ENCODE data around the gene POC1B.

The POC1B gene

DNA sequence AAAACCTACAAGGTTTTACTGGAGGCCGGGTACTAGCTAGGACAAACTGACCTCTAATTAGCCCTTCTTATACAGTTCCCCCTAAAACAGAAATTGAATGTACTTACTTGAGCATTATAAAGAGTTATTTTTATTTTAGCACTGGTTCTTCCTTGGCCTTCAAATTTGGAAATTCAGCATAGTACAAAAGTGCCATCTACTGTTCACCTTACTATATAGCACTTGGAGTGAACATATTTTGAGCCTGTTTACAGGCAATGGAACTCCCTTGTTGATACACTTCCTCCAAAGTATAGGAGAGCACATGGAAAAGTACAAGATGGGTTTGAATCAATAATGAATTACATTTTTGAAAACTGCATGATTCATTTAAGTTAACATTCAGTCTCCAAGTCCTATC lies 3.9 kb upstream of the POC1B start:
- H3K4me1 ChIP-seq (ENCODE audit: insufficient read depth, low read length), result peaks cover 4% of the 10 kb centered on the region; the same call in 1 of the 2 replicates
- H3K36me3 ChIP-seq (ENCODE audit: insufficient read depth, low read depth, low read length), result no peaks in the 10 kb centered on the region
- no peak overlapping the region for H3K4me3 ChIP-seq (ENCODE audit: low read length)
- H3K27me3 ChIP-seq (ENCODE audit: insufficient read depth, low read length), result no peaks in the 10 kb centered on the region
- H3K27ac ChIP-seq (ENCODE audit: low read length), result no peak overlapping the region
- peaks cover 3% of the 10 kb centered on the region; the same call in 1 of the 2 replicates for H3K9me3 ChIP-seq (ENCODE audit: insufficient read depth, low read depth, low read length)
- no peak overlapping the region for H3K9ac ChIP-seq (ENCODE audit: low read depth, low read length)

DNA sequence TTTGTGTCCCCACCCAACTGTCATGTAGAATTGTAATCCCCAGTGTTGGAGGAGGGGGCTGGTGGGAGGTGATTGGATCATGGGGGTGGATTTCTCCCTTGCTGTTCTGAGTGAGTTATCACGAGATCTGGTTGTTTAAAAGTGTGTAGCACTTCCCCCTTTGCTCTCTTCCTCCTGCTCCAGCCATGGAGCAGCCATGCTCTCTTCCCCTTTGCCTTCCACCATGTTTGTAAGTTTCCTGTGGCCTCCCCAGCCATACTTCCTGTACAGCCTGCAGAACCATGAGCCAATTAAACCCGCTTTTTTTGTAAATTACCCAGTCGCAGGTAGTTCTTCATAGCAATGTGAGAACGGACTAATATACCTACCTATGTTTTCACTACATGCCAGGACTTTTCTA lies 2.6 kb upstream of the POC1B start:
- no peaks in the 10 kb centered on the region for H3K27me3 ChIP-seq (ENCODE audit: insufficient read depth, low read length)
- H3K36me3 ChIP-seq (ENCODE audit: insufficient read depth, low read depth, low read length), result peaks cover 4% of the 10 kb centered on the region; the same call in 1 of the 2 replicates
- H3K27ac ChIP-seq (ENCODE audit: low read length), result no peak overlapping the region
- no peak overlapping the region for H3K4me3 ChIP-seq (ENCODE audit: low read length)
- H3K9me3 ChIP-seq (ENCODE audit: insufficient read depth, low read depth, low read length), result no peaks in the 10 kb centered on the region
- no peak overlapping the region for H3K9ac ChIP-seq (ENCODE audit: low read depth, low read length)
- H3K4me1 ChIP-seq (ENCODE audit: insufficient read depth, low read length), result peaks cover 4% of the 10 kb centered on the region; the same call in 1 of the 2 replicates

DNA sequence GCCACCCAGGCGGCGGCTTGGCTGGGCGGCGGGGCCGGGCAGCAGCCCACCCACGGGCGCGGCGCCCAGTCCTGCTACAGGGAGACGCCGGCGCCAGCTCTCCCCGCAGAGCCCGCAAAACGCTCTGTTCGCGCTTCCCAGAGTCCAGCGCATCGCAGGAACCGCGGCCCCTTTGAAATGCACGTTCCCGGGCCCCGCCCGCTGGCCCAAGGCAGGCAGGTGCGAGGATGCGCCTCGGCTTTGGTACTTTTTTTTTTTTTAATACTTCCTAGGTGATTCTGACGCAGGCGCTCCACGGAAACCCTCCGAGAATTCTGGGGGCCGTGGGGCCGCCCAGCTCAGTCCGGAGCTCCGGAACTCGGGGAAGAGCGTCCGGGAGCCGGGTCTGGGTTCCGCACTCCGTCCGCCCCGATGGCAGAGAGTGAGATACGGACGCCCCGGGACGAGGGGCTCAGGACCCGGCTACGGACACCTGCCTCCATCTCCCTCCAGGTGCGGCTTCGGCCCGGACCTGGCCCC lies 483 bp downstream of the POC1B start:
- peak overlapping the region; percentile 76; the same call in 1 of the 2 replicates for H3K9ac ChIP-seq (ENCODE audit: low read depth, low read length)
- no peaks in the 10 kb centered on the region for H3K27me3 ChIP-seq (ENCODE audit: insufficient read depth, low read length)
- no peaks in the 10 kb centered on the region for H3K9me3 ChIP-seq (ENCODE audit: insufficient read depth, low read depth, low read length)
- peak overlapping the region; percentile 91 for H3K4me3 ChIP-seq (ENCODE audit: low read length)
- peaks cover 4% of the 10 kb centered on the region; the same call in 1 of the 2 replicates for H3K4me1 ChIP-seq (ENCODE audit: insufficient read depth, low read length)
- H3K36me3 ChIP-seq (ENCODE audit: insufficient read depth, low read depth, low read length), result peaks cover 16% of the 10 kb centered on the region; the same call in 1 of the 2 replicates
- H3K27ac ChIP-seq (ENCODE audit: low read length), result no peak overlapping the region

DNA sequence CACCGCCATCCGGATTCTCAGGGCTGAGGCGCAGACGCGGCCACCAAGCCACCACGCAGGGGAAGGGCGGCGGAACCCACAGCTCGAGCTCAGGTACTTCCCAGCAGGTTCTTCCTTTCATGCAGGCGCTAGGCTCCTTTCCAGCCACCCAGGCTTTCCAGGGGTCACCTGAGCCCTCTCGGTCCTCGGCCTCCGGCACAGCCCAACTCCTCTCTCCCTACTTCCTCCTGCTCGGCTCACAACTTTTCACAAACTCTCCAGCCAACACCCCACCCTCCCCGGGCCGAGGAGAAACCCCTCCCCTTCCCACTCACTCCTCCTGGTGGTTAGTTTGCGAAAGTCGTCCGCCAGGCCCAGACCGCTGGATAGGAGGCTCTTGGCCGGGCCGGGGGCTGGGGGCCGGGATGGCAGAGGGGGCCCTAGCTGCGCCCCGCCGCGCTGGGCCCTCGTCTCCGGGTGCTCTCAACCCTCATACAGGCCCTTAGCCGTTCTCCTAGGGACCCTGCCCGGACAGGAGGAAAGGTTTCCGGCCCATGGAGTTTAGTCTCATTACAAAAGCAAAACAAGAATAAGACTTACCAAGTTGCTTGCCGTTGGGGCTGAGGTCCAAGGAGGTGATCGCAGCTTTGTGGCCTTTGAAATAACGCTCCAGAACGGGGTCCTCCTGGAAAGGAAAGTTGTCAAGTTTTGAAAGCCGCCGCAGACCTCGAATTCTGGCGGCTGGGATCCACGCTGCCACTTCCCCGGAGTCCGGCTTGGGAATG lies 1.1 kb downstream of the POC1B start, which contains the start of gene GALNT4:
Gene GALNT4, minus strand, starts transcription at position 256 of the 764 bp plus-strand sequence. Its CDS starts 247 bp downstream, at position 9.
- Histone ChIP-seq H3K9me3 (ENCODE audit: insufficient read depth, low read depth, low read length) (no peaks in the 10 kb centered on the region), H3K27ac (ENCODE audit: low read length) (no peak within 1 kb of the TSS), H3K4me3 (ENCODE audit: low read length) (peak within 1 kb of the TSS; percentile 91), H3K27me3 (ENCODE audit: insufficient read depth, low read length) (no peaks in the 10 kb centered on the region), H3K9ac (ENCODE audit: low read depth, low read length) (peak within 1 kb of the TSS; percentile 76), H3K36me3 (ENCODE audit: insufficient read depth, low read depth, low read length) (peaks cover 16% of the 10 kb centered on the region; the same call in 1 of the 2 replicates), H3K4me1 (ENCODE audit: insufficient read depth, low read length) (peaks cover 4% of the 10 kb centered on the region; the same call in 1 of the 2 replicates)

DNA sequence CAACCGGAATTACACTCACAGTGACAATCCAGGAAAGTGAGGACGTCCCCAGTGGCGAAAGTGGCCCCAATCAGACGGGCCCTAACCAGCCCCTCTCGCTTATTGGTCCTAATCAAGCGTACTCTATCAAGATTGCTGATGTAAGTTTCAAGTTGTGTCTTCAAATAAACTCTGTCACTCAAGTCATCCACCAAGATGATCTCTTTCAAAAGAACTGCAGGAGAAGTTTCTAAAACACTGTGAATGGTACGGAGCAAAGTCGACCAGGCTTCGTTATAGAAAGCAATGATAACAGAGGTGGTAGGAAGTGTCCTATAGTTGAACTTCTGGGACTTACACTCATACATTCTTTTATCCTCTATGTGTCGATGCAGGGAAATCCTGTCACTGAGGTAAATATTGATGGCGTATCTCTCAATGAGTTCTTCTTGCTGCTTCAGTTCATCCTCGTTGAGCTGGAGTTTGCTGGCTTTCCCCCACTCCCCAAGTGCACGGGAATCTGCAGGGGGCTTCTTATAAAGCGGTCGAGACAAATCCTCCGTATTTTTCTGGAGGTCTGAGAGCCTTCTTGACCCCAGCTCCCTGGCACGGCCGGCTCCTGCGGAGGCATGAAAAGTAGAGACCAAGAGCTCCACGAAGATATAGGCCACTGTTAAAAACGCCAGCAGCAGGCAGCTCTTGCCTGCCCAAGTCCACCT lies 1.9 kb downstream of the POC1B start:
- Histone ChIP-seq H3K27me3 (ENCODE audit: insufficient read depth, low read length) (no peaks in the 10 kb centered on the region), H3K27ac (ENCODE audit: low read length) (no peak overlapping the region), H3K4me1 (ENCODE audit: insufficient read depth, low read length) (peaks cover 4% of the 10 kb centered on the region; the same call in 1 of the 2 replicates)

DNA sequence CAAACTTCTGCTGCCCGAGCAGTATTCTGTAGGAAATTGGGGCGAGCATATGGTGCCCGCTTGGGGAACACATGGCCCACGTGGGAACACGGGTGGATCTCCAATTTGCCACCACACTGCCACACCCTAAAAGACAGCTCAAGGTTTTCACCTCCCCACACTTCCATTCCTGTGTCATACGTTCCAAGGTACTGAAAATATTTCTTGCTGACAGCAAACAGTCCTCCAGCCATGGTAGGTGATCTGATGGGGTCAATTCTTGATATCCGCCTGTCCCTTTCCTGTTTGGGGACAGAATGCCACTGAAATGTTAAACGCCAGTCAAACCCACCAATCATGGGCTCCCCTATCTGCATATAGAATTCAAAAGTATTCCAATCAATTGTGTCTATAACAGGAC lies 2.5 kb downstream of the POC1B start:
- H3K9ac ChIP-seq (ENCODE audit: low read depth, low read length), result no peak overlapping the region
- peaks cover 4% of the 10 kb centered on the region; the same call in 1 of the 2 replicates for H3K4me1 ChIP-seq (ENCODE audit: insufficient read depth, low read length)
- no peaks in the 10 kb centered on the region for H3K27me3 ChIP-seq (ENCODE audit: insufficient read depth, low read length)
- no peak overlapping the region for H3K27ac ChIP-seq (ENCODE audit: low read length)
- H3K4me3 ChIP-seq (ENCODE audit: low read length), result no peak overlapping the region
- H3K36me3 ChIP-seq (ENCODE audit: insufficient read depth, low read depth, low read length), result peaks cover 16% of the 10 kb centered on the region; the same call in 1 of the 2 replicates
- H3K9me3 ChIP-seq (ENCODE audit: insufficient read depth, low read depth, low read length), result no peaks in the 10 kb centered on the region

More for the DNA sequence above, 1.9 kb downstream of the POC1B start:
- peak overlapping the region; percentile 76 for H3K9ac ChIP-seq (ENCODE audit: low read depth, low read length)
- peak overlapping the region; percentile 91 for H3K4me3 ChIP-seq (ENCODE audit: low read length)
- peaks cover 16% of the 10 kb centered on the region; the same call in 1 of the 2 replicates for H3K36me3 ChIP-seq (ENCODE audit: insufficient read depth, low read depth, low read length)
- no peaks in the 10 kb centered on the region for H3K9me3 ChIP-seq (ENCODE audit: insufficient read depth, low read depth, low read length)

DNA sequence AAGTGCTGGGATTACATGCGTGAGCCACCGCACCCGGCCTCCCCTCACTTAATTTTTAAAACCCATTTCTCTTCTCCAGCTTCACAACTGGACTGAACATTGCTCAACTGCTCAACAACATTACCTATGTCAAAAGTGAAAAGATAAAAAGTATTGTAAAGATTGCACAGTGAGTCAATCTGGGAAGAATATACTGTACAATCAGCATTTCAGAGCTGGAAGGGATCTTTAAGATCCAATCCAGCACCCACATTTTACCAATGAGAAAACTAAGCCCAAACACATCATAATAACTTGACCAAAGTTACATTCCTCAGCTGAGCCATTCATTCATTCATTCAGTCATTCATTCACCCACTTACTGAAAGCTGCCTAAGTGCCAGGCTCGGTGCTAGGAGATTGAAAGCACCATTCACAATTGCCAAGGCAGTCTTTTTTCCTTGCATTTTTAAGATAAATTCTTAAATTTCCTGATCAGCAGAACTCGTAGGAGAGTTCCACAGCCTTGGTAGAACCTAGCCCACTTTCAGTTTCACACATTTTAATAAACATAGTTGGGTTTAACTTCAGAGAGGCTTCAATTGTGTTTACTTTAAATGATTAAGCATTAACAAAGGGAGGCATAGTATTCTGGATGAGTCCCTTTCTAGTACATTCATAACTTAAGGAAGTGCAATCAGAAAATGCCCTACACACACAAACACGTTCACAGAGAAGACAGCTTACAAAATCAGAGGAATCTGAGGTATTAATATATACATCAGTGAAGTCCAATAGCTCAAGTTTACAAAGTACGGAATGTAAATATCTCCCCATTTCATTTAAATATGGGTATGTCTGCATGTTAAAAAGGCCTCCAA lies 4.3 kb downstream of the POC1B start:
- Histone ChIP-seq H3K27me3 (ENCODE audit: insufficient read depth, low read length) (no peaks in the 10 kb centered on the region), H3K4me1 (ENCODE audit: insufficient read depth, low read length) (peaks cover 3% of the 10 kb centered on the region; the same call in 1 of the 2 replicates), H3K4me3 (ENCODE audit: low read length) (no peak overlapping the region), H3K36me3 (ENCODE audit: insufficient read depth, low read depth, low read length) (peaks cover 16% of the 10 kb centered on the region; the same call in 1 of the 2 replicates), H3K27ac (ENCODE audit: low read length) (no peak overlapping the region), H3K9ac (ENCODE audit: low read depth, low read length) (no peak overlapping the region), H3K9me3 (ENCODE audit: insufficient read depth, low read depth, low read length) (no peaks in the 10 kb centered on the region)

DNA sequence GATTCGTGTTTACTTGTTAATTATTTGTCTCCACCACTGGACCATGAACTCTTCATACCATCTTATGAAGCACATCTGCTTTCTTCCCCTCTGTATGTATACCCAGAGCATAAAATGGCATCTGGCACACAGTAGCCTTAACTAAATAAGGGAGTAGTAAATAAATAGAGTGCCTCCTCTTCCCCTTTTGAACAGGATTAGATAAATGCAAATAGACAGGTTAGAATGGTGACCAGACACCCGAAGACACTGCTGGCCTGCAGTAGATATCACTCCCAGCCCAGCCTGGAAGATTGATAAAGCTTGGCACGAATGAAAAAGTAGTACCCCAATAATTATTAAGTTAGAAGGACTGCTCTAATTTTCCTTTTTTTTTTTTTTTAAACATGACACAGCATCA lies 8.1 kb downstream of the POC1B start:
- H3K9me3 ChIP-seq (ENCODE audit: insufficient read depth, low read depth, low read length), result no peaks in the 10 kb centered on the region
- H3K27ac ChIP-seq (ENCODE audit: low read length), result no peak overlapping the region
- no peaks in the 10 kb centered on the region; the same call in 1 of the 2 replicates for H3K4me1 ChIP-seq (ENCODE audit: insufficient read depth, low read length)
- H3K9ac ChIP-seq (ENCODE audit: low read depth, low read length), result no peak overlapping the region
- peaks cover 5% of the 10 kb centered on the region; the same call in 1 of the 2 replicates for H3K36me3 ChIP-seq (ENCODE audit: insufficient read depth, low read depth, low read length)
- H3K27me3 ChIP-seq (ENCODE audit: insufficient read depth, low read length), result no peaks in the 10 kb centered on the region
- H3K4me3 ChIP-seq (ENCODE audit: low read length), result no peak overlapping the region

DNA sequence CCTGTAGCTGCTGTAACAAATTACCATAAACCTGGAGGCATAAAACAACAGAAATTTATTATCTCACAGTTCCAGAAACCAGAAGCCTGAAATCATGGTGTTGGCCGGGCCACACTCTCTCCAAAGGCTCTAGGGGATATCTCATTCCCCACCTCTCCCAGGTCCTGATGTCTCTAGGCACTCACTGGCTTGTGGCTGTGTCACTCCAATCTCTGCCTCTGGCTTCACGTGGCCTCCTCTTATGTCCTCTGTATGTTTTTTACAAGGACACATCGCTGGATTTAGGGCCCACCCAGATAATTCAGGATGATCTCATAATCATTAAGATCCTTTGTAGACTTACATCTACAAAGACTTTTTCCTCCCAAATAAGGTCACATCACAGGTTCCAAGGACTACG lies 9.2 kb downstream of the POC1B start:
- Histone ChIP-seq H3K4me1 (ENCODE audit: insufficient read depth, low read length) (no peaks in the 10 kb centered on the region; the same call in 1 of the 2 replicates), H3K27ac (ENCODE audit: low read length) (no peak overlapping the region), H3K9ac (ENCODE audit: low read depth, low read length) (no peak overlapping the region), H3K36me3 (ENCODE audit: insufficient read depth, low read depth, low read length) (no peaks in the 10 kb centered on the region), H3K4me3 (ENCODE audit: low read length) (no peak overlapping the region), H3K27me3 (ENCODE audit: insufficient read depth, low read length) (no peaks in the 10 kb centered on the region), H3K9me3 (ENCODE audit: insufficient read depth, low read depth, low read length) (no peaks in the 10 kb centered on the region)

DNA sequence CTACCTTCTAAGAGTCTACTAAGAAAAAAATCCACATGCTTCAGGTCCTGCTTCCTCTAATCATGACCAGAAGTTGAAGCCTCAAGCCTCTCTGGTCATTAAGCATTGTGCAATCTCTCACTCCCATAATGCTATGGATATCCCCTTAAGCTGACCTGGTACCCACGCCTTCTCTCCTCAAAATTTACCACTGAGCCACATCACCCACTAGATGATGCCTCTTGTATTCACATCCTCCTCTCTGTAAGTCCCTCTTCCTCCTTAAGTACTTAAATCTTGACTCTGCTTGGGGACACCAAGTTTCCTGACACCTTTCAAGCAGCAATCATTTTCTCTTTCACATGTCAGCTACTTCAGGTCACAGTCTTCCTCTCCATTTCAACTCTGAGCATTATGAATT lies 11.1 kb downstream of the POC1B start:
- Histone ChIP-seq H3K4me1 (ENCODE audit: insufficient read depth, low read length) (no peaks in the 10 kb centered on the region; the same call in 1 of the 2 replicates), H3K9me3 (ENCODE audit: insufficient read depth, low read depth, low read length) (no peaks in the 10 kb centered on the region), H3K9ac (ENCODE audit: low read depth, low read length) (no peak overlapping the region), H3K36me3 (ENCODE audit: insufficient read depth, low read depth, low read length) (no peaks in the 10 kb centered on the region), H3K27me3 (ENCODE audit: insufficient read depth, low read length) (no peaks in the 10 kb centered on the region), H3K4me3 (ENCODE audit: low read length) (no peak overlapping the region), H3K27ac (ENCODE audit: low read length) (no peak overlapping the region)

DNA sequence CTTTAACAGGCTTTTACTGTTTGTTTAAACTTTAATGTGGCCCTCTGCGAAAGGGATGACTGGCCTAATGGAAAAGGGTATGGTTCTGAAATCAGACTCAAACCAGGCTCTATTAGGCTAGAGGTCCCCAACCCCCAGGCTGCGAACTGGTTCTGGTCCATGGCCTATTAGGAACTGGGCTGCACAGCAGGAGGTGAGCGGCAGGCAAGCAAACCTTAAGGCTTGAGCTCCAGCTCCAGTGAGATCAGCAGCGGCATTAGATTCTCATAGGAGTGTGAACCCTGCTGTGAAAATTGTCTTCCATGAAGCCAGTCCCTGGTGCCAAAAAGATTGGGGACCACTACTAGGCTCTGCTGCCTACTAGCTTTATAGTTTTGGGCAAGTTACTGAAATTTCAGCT lies 12.3 kb downstream of the POC1B start:
- Histone ChIP-seq H3K27ac (ENCODE audit: low read length) (no peak overlapping the region), H3K36me3 (ENCODE audit: insufficient read depth, low read depth, low read length) (no peaks in the 10 kb centered on the region), H3K9ac (ENCODE audit: low read depth, low read length) (no peak overlapping the region; the same call in 1 of the 2 replicates), H3K4me3 (ENCODE audit: low read length) (no peak overlapping the region), H3K27me3 (ENCODE audit: insufficient read depth, low read length) (no peaks in the 10 kb centered on the region), H3K4me1 (ENCODE audit: insufficient read depth, low read length) (no peaks in the 10 kb centered on the region; the same call in 1 of the 2 replicates), H3K9me3 (ENCODE audit: insufficient read depth, low read depth, low read length) (no peaks in the 10 kb centered on the region)
